Endothelial cell of umbilical vein (primary cell): ENCODE data around the gene RIMS4. TPM values are rescaled to one million over a fixed set of nuclear protein-coding genes. Genes with fewer than 3 reads are reported as not detected.

Experiments used
- BruUV-seq: library from RNA; stranded (reverse); fragments of 400-500 nt; replicated peaks from 2 replicates; lab custom pipeline; 2021; lab: Mats Ljungman, UMichigan
- CTCF ChIA-PET: fragments of 300-600, 350-600 bp; sonication (Branson Sonifier 250); formaldehyde crosslinking; loops from one replicate; lab custom pipeline; 2021; ENCODE audit warnings: antibody characterized with exemption, inconsistent platforms; lab: Charles Lee
- POLR2A ChIA-PET: fragments of 300-600, 350-600 bp; sonication (Branson Sonifier 250); formaldehyde crosslinking; loops from one replicate; lab custom pipeline; 2021; ENCODE audit warnings: antibody characterized with exemption, inconsistent platforms; lab: Charles Lee
- DNase-seq: peaks from one replicate; pipeline ENCODE4 v3.0.0-alpha.2; 2011; ENCODE audit warnings: low read depth, low spot score
- FAIRE-seq: peaks from 2 replicates; lab custom pipeline; 2011; peaks lifted over from hg19 to GRCh38; lab: Jason Lieb, UNC
- H2AFZ ChIP-seq: 2 replicates; pipeline ENCODE4 v1.6.0; 2012; ENCODE audit warnings: low read depth, low read length, control low read depth, inconsistent platforms
- H3K27ac ChIP-seq: 2 replicates; pipeline ENCODE4 v1.5.1; 2011; ENCODE audit warnings: low read depth, mild to moderate bottlenecking, control low read depth, low read length, moderate library complexity; ENCODE audit not compliant: insufficient read depth
- H3K27me3 ChIP-seq, 2 experiments: 2 replicates each; pipeline versions ENCODE4 v1.6.0 to v1.6.1; 2011; ENCODE audit warnings: low read length in 2 of 2, mixed read lengths in 1 of 2; ENCODE audit not compliant: control insufficient read depth in 2 of 2, insufficient read depth in 2 of 2
- H3K36me3 ChIP-seq, 2 experiments: 2 replicates in 1 of 2; 3 replicates in 1 of 2; pipeline ENCODE4 v1.5.1; 2011; ENCODE audit warnings: low read length in 2 of 2, mild to moderate bottlenecking in 1 of 2, moderate library complexity in 1 of 2; ENCODE audit not compliant: control insufficient read depth in 2 of 2, insufficient read depth in 2 of 2; ENCODE audit errors: extremely low read depth in 1 of 2
- H3K4me1 ChIP-seq: 3 replicates; pipeline ENCODE4 v1.5.1; 2011; ENCODE audit warnings: mild to moderate bottlenecking, low read length; ENCODE audit not compliant: control insufficient read depth, insufficient read depth; ENCODE audit errors: extremely low read depth
- H3K4me2 ChIP-seq: 2 replicates; pipeline ENCODE4 v1.6.1; 2011; ENCODE audit warnings: low read length, control low read depth, mixed read lengths; ENCODE audit not compliant: insufficient read depth
- H3K4me3 ChIP-seq, 3 experiments: fragments of 200-600 bp in 1 of 3; sonication (generic), shearing (Covaris generic) in 1 of 3; replicated peaks in 1 of 3; 2 replicates each; pipeline ENCODE4 v1.5.1; 2011 to 2016; ENCODE audit warnings: control low read depth in 3 of 3, low read length in 3 of 3, mild to moderate bottlenecking in 2 of 3, inconsistent platforms in 1 of 3, low read depth in 1 of 3, moderate library complexity in 1 of 3; ENCODE audit not compliant: insufficient read depth in 1 of 3
- H3K79me2 ChIP-seq: 2 replicates; pipeline ENCODE4 v1.6.0; 2012; ENCODE audit warnings: low read length, inconsistent platforms; ENCODE audit not compliant: control insufficient read depth, insufficient read depth
- H3K9ac ChIP-seq: replicated peaks from 2 replicates; pipeline ENCODE3; 2011; ENCODE audit warnings: low read length, control low read depth; ENCODE audit not compliant: insufficient read depth; ENCODE audit errors: extremely low read depth
- H3K9me1 ChIP-seq: replicated peaks from 3 replicates; pipeline ENCODE4 v1.6.0; 2011; ENCODE audit warnings: mild to moderate bottlenecking, low read length; ENCODE audit not compliant: control insufficient read depth, insufficient read depth; ENCODE audit errors: extremely low read depth
- H3K9me3 ChIP-seq: replicated peaks from 2 replicates; pipeline ENCODE4 v1.5.1; 2012; ENCODE audit warnings: low read length, inconsistent platforms; ENCODE audit not compliant: control insufficient read depth, insufficient read depth
- H4K20me1 ChIP-seq: replicated peaks from 2 replicates; pipeline ENCODE3; 2011; ENCODE audit warnings: mild to moderate bottlenecking, low read length; ENCODE audit not compliant: control insufficient read depth, insufficient read depth; ENCODE audit errors: extremely low read depth
- CTCF ChIP-seq, 2 donors: IDR thresholded peaks; 1 replicate in 1 of 2; 2 replicates in 1 of 2; pipeline ENCODE4 v1.5.1; 2011; ENCODE audit warnings: low read length in 2 of 2, mild to moderate bottlenecking in 2 of 2, moderate library complexity in 2 of 2, control low read depth in 1 of 2, inconsistent platforms in 1 of 2, low read depth in 1 of 2; ENCODE audit not compliant: insufficient read depth in 1 of 2; ENCODE audit errors: extremely low read depth in 1 of 2
- EZH2 ChIP-seq: IDR thresholded peaks from 2 replicates; pipeline ENCODE4 v1.6.1; 2012; ENCODE audit warnings: borderline replicate concordance, low read depth, mild to moderate bottlenecking, moderate library complexity, low read length, inconsistent platforms; ENCODE audit not compliant: severe bottlenecking
- FOS ChIP-seq: IDR thresholded peaks from 2 replicates; pipeline ENCODE4 v1.6.1; 2011; ENCODE audit warnings: mild to moderate bottlenecking, low read length, moderate library complexity, borderline replicate concordance; ENCODE audit not compliant: insufficient read depth
- GATA2 ChIP-seq: IDR thresholded peaks from 2 replicates; pipeline ENCODE4 v1.7.0; 2011; ENCODE audit warnings: low read depth, mild to moderate bottlenecking, moderate library complexity, mixed read lengths, low read length; ENCODE audit not compliant: insufficient read length, insufficient read depth
- JUN ChIP-seq: IDR thresholded peaks from 2 replicates; pipeline ENCODE4 v1.6.1; 2011; ENCODE audit warnings: borderline replicate concordance, low read depth; ENCODE audit not compliant: insufficient read length, insufficient read depth
- MAX ChIP-seq: IDR thresholded peaks from 2 replicates; pipeline ENCODE4 v1.6.1; 2011; ENCODE audit not compliant: insufficient read depth, insufficient read length
- MYC ChIP-seq: IDR thresholded peaks from one replicate; pipeline ENCODE4 v1.6.1; 2011; ENCODE audit warnings: mild to moderate bottlenecking, low read depth, low read length
- POLR2A ChIP-seq: IDR thresholded peaks from 2 replicates; pipeline ENCODE4 v1.6.1; 2012; ENCODE audit warnings: low read depth, mild to moderate bottlenecking, control low read depth, low read length
- POLR2AphosphoS5 ChIP-seq: IDR thresholded peaks from 2 replicates; pipeline ENCODE4 v1.6.1; 2012; ENCODE audit warnings: low read depth, mild to moderate bottlenecking, control low read depth, low read length, moderate library complexity; ENCODE audit not compliant: insufficient read depth
- dilution Hi-C: fragments of 300-500 bp; cut with MboI; formaldehyde crosslinking; loops from one replicate; pipeline ENCODE4 v1.15.0; 2019; ENCODE audit warnings: low sequenced_read_pairs; ENCODE audit not compliant: extremely low pct_ligation_motif_present
- intact Hi-C: fragments of 100-400 bp; cut with micrococcal nuclease; formaldehyde crosslinking; loops from one replicate; pipeline ENCODE4 v1.10.0; 2022
- polyA plus RNA-seq, 4 experiments: library from polyadenylated mRNA; depleted of rRNA in 3 of 4; stranded (reverse) in 3 of 4; unstranded in 1 of 4; fragments of >200 nt; gene quantifications; 2 replicates each; pipeline versions ENCODE4 v1.2.1 to v1.2.3, GENCODE V29; 2011 to 2012; ENCODE audit warnings: missing spikeins in 1 of 4
- total RNA-seq: library from RNA; stranded (reverse); gene quantifications from 2 replicates; pipeline ENCODE4 v1.2.3, GENCODE V29; 2021

Gene RIMS4
- total and polyA plus RNA-seq, 2 donors (not counting 3 experiments of a cell fraction or from before 2014, with no cell fraction given), result not detected

- no peak for TF ChIP-seq GATA2
- no peak for TF ChIP-seq POLR2AphosphoS5
- TF ChIP-seq FOS, result no peak
- TF ChIP-seq MYC, result no peak
- TF ChIP-seq POLR2A, result no peak
- TF ChIP-seq MAX, result no peak
- no peak for TF ChIP-seq EZH2
- TF ChIP-seq CTCF (IDR thresholded peaks at IDR 0.05; ENCODE audit: extremely low read depth in 1 of 2, insufficient read depth in 1 of 2, low read depth in 1 of 2, low read length in 2 of 2), result no peak
- no peak for TF ChIP-seq JUN
- H3K27ac ChIP-seq, result no peak overlapping the region
- no peaks in the 10 kb centered on the region for H3K9me3 ChIP-seq
- H3K4me1 ChIP-seq, result no peaks in the 10 kb centered on the region
- H3K27me3 ChIP-seq, result no peaks in the 10 kb centered on the region
- no peaks in the 10 kb centered on the region for H3K79me2 ChIP-seq
- no peak overlapping the region for H2AFZ ChIP-seq
- no peak overlapping the region for H3K9ac ChIP-seq
- BruUV-seq, result no TSS peak
- ChIA-PET CTCF (interaction anchor here (0.8 to 1.0 kb wide), 2 partner anchors 11 to 69 kb away, joined by 3 read pairs; no protein-coding TSS in a partner anchor), POLR2A (no interaction called here)
- no peaks in the 10 kb centered on the region for H3K9me1 ChIP-seq
- no peak for FAIRE-seq
- H3K4me2 ChIP-seq, result no peak overlapping the region
- dilution Hi-C loops, result no loop called here
- no peaks in the 10 kb centered on the region for H3K36me3 ChIP-seq
- DNase-seq, result no peak
- H3K4me3 ChIP-seq, result no peak overlapping the region
- intact Hi-C loops, result no loop called here
- H4K20me1 ChIP-seq, result no peaks in the 10 kb centered on the region
These were observed 58.0 kb downstream of the RIMS4 start for GRCh38 chr20:44752099-44752931.
